Suprapubic skin (tissue), 3 donors: ENCODE data around the gene CAMTA1.

Experiments
- CTCF ChIP-seq, 2 donors: fragments of 200-600 bp in 1 of 2; fragments of 450-650 bp in 1 of 2; sonication (generic) in 1 of 2; IDR thresholded peaks; one replicate each; pipeline ENCODE4 v1.5.1; 2016 to 2019; ENCODE audit warnings: antibody characterized with exemption in 2 of 2, mild to moderate bottlenecking in 1 of 2, moderate library complexity in 1 of 2
- POLR2AphosphoS5 ChIP-seq, 3 donors: sonication (generic); formaldehyde crosslinking; IDR thresholded peaks; one replicate each; pipeline ENCODE4 v1.6.1; 2017; ENCODE audit warnings: antibody characterized with exemption in 3 of 3

- no peak for TF ChIP-seq CTCF (IDR thresholded peaks at IDR 0.05)
- TF ChIP-seq POLR2AphosphoS5 (IDR thresholded peaks at IDR 0.05): no peak
Measured at GRCh38 chr1:6777813-6778212, 7.4 kb upstream of the CAMTA1 start.
